Fibroblast of villous mesenchyme (primary cell): ENCODE results near the gene HBA2. TPM values are rescaled to one million over a fixed set of nuclear protein-coding genes. Genes with fewer than 3 reads are reported as not detected.

Source experiments
- DNase-seq: peaks from one replicate; pipeline ENCODE4 v3.0.0-alpha.2; 2010; ENCODE audit warnings: low read depth
- H3K4me3 ChIP-seq: 2 replicates; pipeline ENCODE4 v1.5.1; 2011; ENCODE audit warnings: low read depth, mild to moderate bottlenecking, low read length
- total RNA-seq: library from RNA; depleted of rRNA; stranded (reverse); fragments of >200 nt; gene quantifications from 2 replicates; pipeline ENCODE4 v1.2.3, GENCODE V29; 2012
- TF ChIP-seq, protein P1 (sequence below): IDR thresholded peaks from 2 replicates; pipeline ENCODE4 v1.5.1; 2012; ENCODE audit warnings: low read depth, mild to moderate bottlenecking, low read length; ENCODE audit not compliant: insufficient read depth

Gene HBA2
- total RNA-seq, 1 donor: not detected

DNA sequence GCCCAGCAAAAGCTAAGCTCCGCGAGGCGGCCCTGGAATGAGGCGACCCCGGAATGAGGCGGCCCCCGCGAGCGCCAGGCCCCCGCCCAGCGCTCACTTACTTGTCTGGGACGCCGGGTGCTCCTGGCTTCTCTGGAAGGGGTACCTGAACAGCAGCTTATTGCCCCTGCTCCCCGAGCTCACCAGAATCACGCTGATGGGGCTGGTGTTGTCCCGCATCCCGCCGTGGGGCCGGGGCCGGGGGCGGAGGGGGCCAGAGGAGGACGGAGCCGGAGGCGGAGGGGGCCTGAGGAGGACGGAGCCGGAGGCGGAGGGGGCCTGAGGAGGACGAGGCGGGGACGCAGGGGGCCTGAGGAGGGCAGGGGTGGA is 34.6 kb upstream of the HBA2 start:
- DNase-seq: peak; percentile 14
- TF ChIP-seq, protein P1, sequence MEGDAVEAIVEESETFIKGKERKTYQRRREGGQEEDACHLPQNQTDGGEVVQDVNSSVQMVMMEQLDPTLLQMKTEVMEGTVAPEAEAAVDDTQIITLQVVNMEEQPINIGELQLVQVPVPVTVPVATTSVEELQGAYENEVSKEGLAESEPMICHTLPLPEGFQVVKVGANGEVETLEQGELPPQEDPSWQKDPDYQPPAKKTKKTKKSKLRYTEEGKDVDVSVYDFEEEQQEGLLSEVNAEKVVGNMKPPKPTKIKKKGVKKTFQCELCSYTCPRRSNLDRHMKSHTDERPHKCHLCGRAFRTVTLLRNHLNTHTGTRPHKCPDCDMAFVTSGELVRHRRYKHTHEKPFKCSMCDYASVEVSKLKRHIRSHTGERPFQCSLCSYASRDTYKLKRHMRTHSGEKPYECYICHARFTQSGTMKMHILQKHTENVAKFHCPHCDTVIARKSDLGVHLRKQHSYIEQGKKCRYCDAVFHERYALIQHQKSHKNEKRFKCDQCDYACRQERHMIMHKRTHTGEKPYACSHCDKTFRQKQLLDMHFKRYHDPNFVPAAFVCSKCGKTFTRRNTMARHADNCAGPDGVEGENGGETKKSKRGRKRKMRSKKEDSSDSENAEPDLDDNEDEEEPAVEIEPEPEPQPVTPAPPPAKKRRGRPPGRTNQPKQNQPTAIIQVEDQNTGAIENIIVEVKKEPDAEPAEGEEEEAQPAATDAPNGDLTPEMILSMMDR: no peak
- H3K4me3 ChIP-seq: peak overlapping the region; percentile 75

DNA sequence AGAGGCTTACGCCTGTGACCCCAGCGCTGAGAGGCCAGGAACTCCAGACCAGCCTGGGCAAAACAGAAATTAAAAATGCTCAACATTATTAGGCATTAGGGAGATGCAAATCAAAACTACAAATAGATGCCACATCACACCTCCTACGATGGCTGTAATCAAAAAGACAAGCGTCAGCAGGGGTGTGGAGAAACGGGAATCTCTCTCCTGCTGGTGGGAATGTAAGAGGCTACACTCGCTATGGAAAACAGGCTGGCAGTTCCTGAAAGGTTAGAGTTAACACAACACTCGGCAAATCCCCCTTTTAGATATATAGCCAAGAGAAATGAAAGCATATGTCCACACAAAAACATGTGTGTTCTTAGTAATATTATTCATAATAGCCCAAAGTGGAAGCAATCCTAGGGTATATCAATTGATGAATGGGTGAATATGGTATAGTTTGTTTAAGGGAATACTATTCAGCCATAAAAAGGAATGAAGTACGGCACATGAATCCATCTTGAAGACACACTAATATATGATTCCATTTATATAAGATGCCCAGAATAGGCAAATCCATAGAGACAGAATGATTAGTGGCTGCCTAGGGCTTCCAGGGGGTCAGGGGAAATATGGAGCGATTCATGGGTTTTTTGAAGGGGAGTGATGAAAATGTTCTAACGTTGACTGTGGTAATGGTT is 32.4 kb upstream of the HBA2 start:
- H3K4me3 ChIP-seq: no peak overlapping the region
- no peak for DNase-seq
- TF ChIP-seq, protein P1: peak; percentile 4

DNA sequence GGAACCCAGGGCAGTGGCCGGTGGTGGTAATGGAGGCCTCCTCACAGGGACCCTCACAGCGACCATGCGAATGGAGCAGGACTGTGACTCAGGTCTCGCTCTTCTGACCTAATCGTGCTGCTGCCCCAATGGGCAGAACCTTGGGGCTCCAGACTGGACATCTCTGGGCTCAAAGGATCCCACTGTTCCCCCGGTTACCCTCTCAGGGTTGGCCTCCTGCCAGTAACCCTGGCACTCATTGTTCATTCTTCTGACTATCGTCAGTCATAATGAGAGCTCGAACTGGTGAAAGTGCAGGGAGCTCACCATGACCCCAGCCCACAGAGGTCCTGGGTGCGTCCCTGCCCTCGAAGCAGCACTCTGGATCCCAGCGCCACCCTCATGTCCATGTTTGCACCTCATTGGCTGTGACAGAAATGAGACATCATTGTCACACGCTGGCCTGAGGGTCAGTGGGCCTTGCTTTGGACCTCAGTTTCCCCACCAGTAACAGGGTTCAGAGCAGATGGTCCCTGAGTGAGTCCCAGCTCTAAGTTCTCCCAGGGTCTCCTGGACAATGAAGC is 30.2 kb upstream of the HBA2 start:
- DNase-seq: no peak
- TF ChIP-seq, protein P1: no peak

DNA sequence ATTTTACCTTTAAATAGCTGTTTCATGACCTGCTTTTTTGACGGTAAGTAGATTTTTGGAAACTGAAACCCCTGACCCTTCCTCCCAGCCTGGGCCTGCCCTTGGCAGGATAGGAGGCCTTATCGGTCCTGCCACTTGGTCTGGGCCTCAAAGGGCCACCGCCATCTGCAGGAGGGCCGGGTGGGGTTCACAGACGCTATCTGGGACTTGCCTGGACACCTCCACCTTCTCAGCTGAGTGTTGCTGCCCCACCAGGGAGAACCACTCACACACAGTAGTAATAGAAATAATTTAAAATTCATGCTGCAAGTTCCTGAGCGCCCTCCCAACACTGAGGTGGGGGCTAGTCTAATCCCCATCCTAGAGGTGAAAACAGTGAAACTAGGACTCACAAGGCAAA is 29.6 kb upstream of the HBA2 start:
- TF ChIP-seq, protein P1: no peak
- no peak for DNase-seq

More for the DNA sequence above, 30.2 kb upstream of the HBA2 start:
- no peak overlapping the region for H3K4me3 ChIP-seq

DNA sequence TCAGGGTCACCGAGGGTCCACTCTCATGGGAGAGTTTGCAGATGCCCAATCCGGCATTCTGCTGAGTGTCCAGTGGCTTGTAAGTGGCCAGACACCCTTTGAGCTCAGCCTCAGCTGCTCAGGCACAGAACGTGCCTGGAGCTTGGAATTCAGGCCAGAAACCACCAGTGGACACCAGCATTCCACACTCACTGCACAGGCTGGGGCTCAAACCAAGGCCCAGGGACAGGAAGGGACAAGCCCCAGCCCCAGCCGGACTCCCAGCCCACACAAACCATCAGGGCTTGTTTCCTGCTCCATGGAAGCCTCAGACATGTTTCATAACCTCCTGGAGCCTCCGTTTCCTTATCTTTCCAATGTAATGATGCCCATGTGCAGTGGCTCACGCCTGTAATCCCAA is 29.2 kb upstream of the HBA2 start:
- TF ChIP-seq, protein P1: no peak
- no peak overlapping the region for H3K4me3 ChIP-seq
- DNase-seq: peak; percentile 25

More for the DNA sequence above, 29.6 kb upstream of the HBA2 start:
- no peak overlapping the region for H3K4me3 ChIP-seq

DNA sequence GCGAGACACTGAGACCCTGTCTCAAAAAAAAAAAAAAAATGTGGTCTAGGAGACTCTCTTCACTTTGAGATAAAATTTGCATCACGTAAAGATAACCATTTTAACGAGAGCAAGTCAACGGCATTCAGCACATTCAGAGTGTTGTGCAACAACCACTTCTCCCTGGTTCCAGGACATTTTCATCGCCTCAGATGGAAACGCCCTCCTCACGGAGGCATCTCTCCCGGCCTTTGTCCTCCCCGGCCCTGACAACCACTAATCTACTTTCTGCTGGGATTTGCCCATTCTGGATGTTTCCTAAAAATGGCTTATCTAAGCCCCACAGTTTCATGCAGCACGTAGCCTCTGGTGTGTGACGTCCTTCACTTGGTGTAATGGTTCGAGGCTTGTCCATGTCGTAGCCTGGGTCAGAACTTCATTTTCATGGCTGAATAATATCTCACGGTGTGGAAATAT is 27.9 kb upstream of the HBA2 start:
- TF ChIP-seq, protein P1: no peak
- no peak overlapping the region for H3K4me3 ChIP-seq
- peak; percentile 63 for DNase-seq

DNA sequence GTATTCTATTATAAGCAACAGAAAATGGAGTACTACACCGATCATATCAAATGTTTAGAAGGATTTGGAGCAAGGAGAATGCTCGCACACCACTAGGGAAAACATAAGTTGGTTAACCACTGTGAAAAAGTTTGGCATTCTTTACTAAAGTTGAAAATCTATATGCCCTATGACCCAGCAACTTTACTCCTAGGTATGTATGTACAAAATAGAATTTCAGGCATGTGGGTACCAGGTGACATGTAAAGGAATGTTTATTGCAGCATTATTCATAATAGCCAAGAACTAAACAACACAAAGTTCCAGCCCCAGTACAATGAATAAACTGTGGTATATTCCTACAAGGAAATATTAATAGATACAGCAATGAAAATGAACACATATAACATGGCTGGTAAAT is 26.0 kb upstream of the HBA2 start:
- H3K4me3 ChIP-seq: no peak overlapping the region
- TF ChIP-seq, protein P1: no peak
- no peak for DNase-seq
